ENCODE data around the gene KIAA0753. TPM values are rescaled to one million over a fixed set of nuclear protein-coding genes. Genes with fewer than 3 reads are reported as not detected.

Gene KIAA0753
- total RNA-seq, 1 donor from 2014 or later = 14.5 TPM

GRCh38 chr17:6543079-6544010, 97.2 kb downstream of the KIAA0753 start:
- no peaks in the 10 kb centered on the region for H3K36me3 Mint-ChIP-seq (ENCODE audit: low read depth)
- no peak overlapping the region for H3K27ac Mint-ChIP-seq (ENCODE audit: unreplicated experiment)
- peaks cover 4% of the 10 kb centered on the region for H3K9me3 Mint-ChIP-seq (ENCODE audit: low read depth)
- no peaks in the 10 kb centered on the region for H3K27me3 Mint-ChIP-seq (ENCODE audit: low read depth)
- H3K4me3 Mint-ChIP-seq (ENCODE audit: unreplicated experiment) = no peak overlapping the region
- TF ChIP-seq, protein P1, sequence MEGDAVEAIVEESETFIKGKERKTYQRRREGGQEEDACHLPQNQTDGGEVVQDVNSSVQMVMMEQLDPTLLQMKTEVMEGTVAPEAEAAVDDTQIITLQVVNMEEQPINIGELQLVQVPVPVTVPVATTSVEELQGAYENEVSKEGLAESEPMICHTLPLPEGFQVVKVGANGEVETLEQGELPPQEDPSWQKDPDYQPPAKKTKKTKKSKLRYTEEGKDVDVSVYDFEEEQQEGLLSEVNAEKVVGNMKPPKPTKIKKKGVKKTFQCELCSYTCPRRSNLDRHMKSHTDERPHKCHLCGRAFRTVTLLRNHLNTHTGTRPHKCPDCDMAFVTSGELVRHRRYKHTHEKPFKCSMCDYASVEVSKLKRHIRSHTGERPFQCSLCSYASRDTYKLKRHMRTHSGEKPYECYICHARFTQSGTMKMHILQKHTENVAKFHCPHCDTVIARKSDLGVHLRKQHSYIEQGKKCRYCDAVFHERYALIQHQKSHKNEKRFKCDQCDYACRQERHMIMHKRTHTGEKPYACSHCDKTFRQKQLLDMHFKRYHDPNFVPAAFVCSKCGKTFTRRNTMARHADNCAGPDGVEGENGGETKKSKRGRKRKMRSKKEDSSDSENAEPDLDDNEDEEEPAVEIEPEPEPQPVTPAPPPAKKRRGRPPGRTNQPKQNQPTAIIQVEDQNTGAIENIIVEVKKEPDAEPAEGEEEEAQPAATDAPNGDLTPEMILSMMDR (IDR thresholded peaks at IDR 0.05) = no peak
- H3K4me1 Mint-ChIP-seq (ENCODE audit: low read depth) = peaks cover 2% of the 10 kb centered on the region
- DNase-seq (ENCODE audit: low spot score) = peak; percentile 56

DNA sequence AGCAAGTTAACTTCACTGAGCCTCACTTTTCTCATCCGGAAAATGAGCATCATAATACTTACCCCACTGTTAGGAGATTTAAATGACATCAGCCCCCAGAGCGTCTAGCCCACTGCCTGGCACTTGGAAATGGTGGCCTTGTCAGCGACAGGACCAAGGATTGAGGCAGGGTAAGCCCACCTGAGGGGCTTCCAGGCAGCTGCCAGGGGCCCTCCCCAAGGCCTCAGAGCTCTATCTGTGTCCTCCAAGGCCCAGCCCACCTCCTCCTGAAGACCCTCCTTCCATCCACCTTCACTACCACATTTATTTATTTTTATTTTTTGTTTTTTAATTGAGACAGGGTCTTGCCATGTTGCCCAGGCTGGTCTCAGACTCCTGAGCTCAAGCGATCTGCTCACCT, 97.9 kb downstream of the KIAA0753 start:
- Mint-ChIP-seq H3K9me3 (ENCODE audit: low read depth) (peaks cover 4% of the 10 kb centered on the region), H3K4me1 (ENCODE audit: low read depth) (no peaks in the 10 kb centered on the region), H3K36me3 (ENCODE audit: low read depth) (no peaks in the 10 kb centered on the region), H3K4me3 (ENCODE audit: unreplicated experiment) (no peak overlapping the region), H3K27ac (ENCODE audit: unreplicated experiment) (no peak overlapping the region), H3K27me3 (ENCODE audit: low read depth) (no peaks in the 10 kb centered on the region)
- TF ChIP-seq, protein P1 (IDR thresholded peaks at IDR 0.05) = no peak
- peak; percentile 40 for DNase-seq (ENCODE audit: low spot score)

GRCh38 chr17:6541886-6542285, 98.6 kb downstream of the KIAA0753 start:
- H3K27ac Mint-ChIP-seq (ENCODE audit: unreplicated experiment) = no peak overlapping the region
- peaks cover 4% of the 10 kb centered on the region for H3K9me3 Mint-ChIP-seq (ENCODE audit: low read depth)
- no peaks in the 10 kb centered on the region for H3K27me3 Mint-ChIP-seq (ENCODE audit: low read depth)
- TF ChIP-seq, protein P1 (IDR thresholded peaks at IDR 0.05) = no peak
- no peaks in the 10 kb centered on the region for H3K36me3 Mint-ChIP-seq (ENCODE audit: low read depth)
- peak; percentile 36 for DNase-seq (ENCODE audit: low spot score)
- no peak overlapping the region for H3K4me3 Mint-ChIP-seq (ENCODE audit: unreplicated experiment)
- no peaks in the 10 kb centered on the region for H3K4me1 Mint-ChIP-seq (ENCODE audit: low read depth)

DNA sequence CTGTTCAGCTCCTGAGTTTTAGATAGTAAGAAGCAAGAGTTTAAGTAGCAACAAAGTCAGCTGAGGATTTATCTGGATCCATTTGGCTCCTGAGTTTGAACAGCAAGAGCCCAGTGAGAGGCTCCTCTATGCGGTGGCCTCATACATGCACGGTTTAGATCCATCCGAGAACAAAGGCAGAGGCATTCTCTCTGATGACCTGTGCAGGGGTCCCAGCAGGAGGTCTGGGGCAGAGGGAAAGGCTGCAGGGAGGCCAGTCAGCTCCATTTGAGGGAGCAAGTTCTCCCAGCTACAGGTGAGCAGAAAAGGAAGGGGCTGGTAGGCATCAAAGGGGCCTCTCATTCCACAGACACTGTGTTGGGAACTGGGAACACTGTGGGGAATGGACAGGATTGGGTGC, 100.6 kb downstream of the KIAA0753 start:
- no peaks in the 10 kb centered on the region for H3K27me3 Mint-ChIP-seq (ENCODE audit: low read depth)
- peak; percentile 34 for DNase-seq (ENCODE audit: low spot score)
- H3K4me3 Mint-ChIP-seq (ENCODE audit: unreplicated experiment) = no peak overlapping the region
- no peak overlapping the region for H3K27ac Mint-ChIP-seq (ENCODE audit: unreplicated experiment)
- peaks cover 4% of the 10 kb centered on the region for H3K9me3 Mint-ChIP-seq (ENCODE audit: low read depth)
- TF ChIP-seq, protein P1 (IDR thresholded peaks at IDR 0.05) = no peak
- no peaks in the 10 kb centered on the region for H3K4me1 Mint-ChIP-seq (ENCODE audit: low read depth)
- no peaks in the 10 kb centered on the region for H3K36me3 Mint-ChIP-seq (ENCODE audit: low read depth)

GRCh38 chr17:6536566-6537065, 103.9 kb downstream of the KIAA0753 start:
- peaks cover 1% of the 10 kb centered on the region for H3K27me3 Mint-ChIP-seq (ENCODE audit: low read depth)
- no peak overlapping the region for H3K27ac Mint-ChIP-seq (ENCODE audit: unreplicated experiment)
- no peak overlapping the region for H3K4me3 Mint-ChIP-seq (ENCODE audit: unreplicated experiment)

More at GRCh38 chr17:6536566-6537065, 103.9 kb downstream of the KIAA0753 start:
- peaks cover 6% of the 10 kb centered on the region for H3K4me1 Mint-ChIP-seq (ENCODE audit: low read depth)
- peak; percentile 54 for DNase-seq (ENCODE audit: low spot score)
- TF ChIP-seq, protein P1 (IDR thresholded peaks at IDR 0.05) = no peak
- H3K9me3 Mint-ChIP-seq (ENCODE audit: low read depth) = peaks cover 4% of the 10 kb centered on the region
- no peaks in the 10 kb centered on the region for H3K36me3 Mint-ChIP-seq (ENCODE audit: low read depth)
